Keratinocyte (primary cell): ENCODE data around the gene FTO. TPM values are rescaled to one million over a fixed set of nuclear protein-coding genes. Genes with fewer than 3 reads are reported as not detected.

Experiments
- DNase-seq: peaks from one replicate; pipeline ENCODE4 v3.0.0-alpha.2; 2011; ENCODE audit warnings: low read depth, missing footprints, low spot score
- FAIRE-seq: peaks from 2 replicates; lab custom pipeline; 2011; peaks lifted over from hg19 to GRCh38; lab: Jason Lieb, UNC
- H2AFZ ChIP-seq: 2 replicates; pipeline ENCODE4 v1.6.0; 2012; ENCODE audit warnings: low read length, control low read depth, inconsistent platforms; ENCODE audit not compliant: control insufficient read depth
- H3K27ac ChIP-seq: 2 replicates; pipeline ENCODE4 v1.5.1; 2011; ENCODE audit warnings: low read length; ENCODE audit not compliant: control insufficient read depth, insufficient read depth
- H3K27me3 ChIP-seq: 3 replicates; pipeline ENCODE4 v1.6.0; 2011; ENCODE audit warnings: low read length; ENCODE audit not compliant: control insufficient read depth, insufficient read depth; ENCODE audit errors: extremely low read depth
- H3K36me3 ChIP-seq, 2 experiments: 2 replicates in 1 of 2; 3 replicates in 1 of 2; pipeline ENCODE4 v1.5.1; 2011; ENCODE audit warnings: low read length in 2 of 2, mild to moderate bottlenecking in 1 of 2; ENCODE audit not compliant: control insufficient read depth in 2 of 2, insufficient read depth in 2 of 2; ENCODE audit errors: extremely low read depth in 1 of 2
- H3K4me1 ChIP-seq: 3 replicates; pipeline ENCODE4 v1.5.1; 2011; ENCODE audit warnings: low read length; ENCODE audit not compliant: control insufficient read depth, insufficient read depth; ENCODE audit errors: extremely low read depth
- H3K4me2 ChIP-seq: 3 replicates; pipeline ENCODE4 v1.6.0; 2011; ENCODE audit warnings: low read depth, low read length; ENCODE audit not compliant: control insufficient read depth, insufficient read depth; ENCODE audit errors: extremely low read depth
- H3K4me3 ChIP-seq, 3 experiments: fragments of 200-600 bp in 1 of 3; sonication (generic) in 1 of 3; 2 replicates in 2 of 3; 3 replicates in 1 of 3; pipeline ENCODE4 v1.5.1; 2011 to 2016; ENCODE audit warnings: low read length in 3 of 3, mild to moderate bottlenecking in 3 of 3, control low read depth in 2 of 3, inconsistent platforms in 1 of 3, low read depth in 1 of 3, mixed read lengths in 1 of 3, mixed run types in 1 of 3, moderate library complexity in 1 of 3; ENCODE audit not compliant: control insufficient read depth in 2 of 3, insufficient read depth in 2 of 3; ENCODE audit errors: extremely low read depth in 1 of 3
- H3K79me2 ChIP-seq: 2 replicates; pipeline ENCODE4 v1.6.0; 2012; ENCODE audit warnings: low read length; ENCODE audit not compliant: control insufficient read depth, insufficient read depth
- H3K9ac ChIP-seq: 3 replicates; pipeline ENCODE4 v1.6.0; 2011; ENCODE audit warnings: low read length; ENCODE audit not compliant: control insufficient read depth, insufficient read depth; ENCODE audit errors: extremely low read depth
- H3K9me1 ChIP-seq: 3 replicates; pipeline ENCODE4 v1.6.0; 2011; ENCODE audit warnings: low read length; ENCODE audit not compliant: control insufficient read depth, insufficient read depth; ENCODE audit errors: extremely low read depth
- H3K9me3 ChIP-seq: 2 replicates; pipeline ENCODE4 v1.5.1; 2012; ENCODE audit warnings: low read depth, low read length; ENCODE audit not compliant: control insufficient read depth
- H4K20me1 ChIP-seq: 3 replicates; pipeline ENCODE4 v1.6.0; 2011; ENCODE audit warnings: low read length; ENCODE audit not compliant: control insufficient read depth, insufficient read depth; ENCODE audit errors: extremely low read depth
- EZH2 ChIP-seq: IDR thresholded peaks from one replicate; pipeline ENCODE4 v1.6.1; 2012; ENCODE audit warnings: inconsistent platforms, mild to moderate bottlenecking, low read length, moderate library complexity
- dilution Hi-C: fragments of 300-500 bp; cut with MboI; formaldehyde crosslinking; loops from one replicate; pipeline ENCODE4 v1.7.0; 2020; ENCODE audit warnings: low sequenced_read_pairs; ENCODE audit not compliant: extremely low pct_ligation_motif_present
- polyA plus RNA-seq, 5 experiments: library from polyadenylated mRNA; depleted of rRNA in 3 of 5; stranded (reverse) in 3 of 5; stranded (forward) in 1 of 5; unstranded in 1 of 5; fragments of >200 nt; gene quantifications; 1 replicate in 1 of 5; 2 replicates in 3 of 5; 3 replicates in 1 of 5; pipeline versions ENCODE4 v1.2.1 to v1.2.3, GENCODE V29; 2011 to 2012; ENCODE audit warnings: missing spikeins in 2 of 5, low read depth in 1 of 5, low replicate concordance in 1 of 5
- TF ChIP-seq, protein P1 (sequence below), 3 experiments: IDR thresholded peaks in 1 of 3; conservative IDR thresholded peaks in 1 of 3; optimal IDR thresholded peaks in 1 of 3; 2 replicates in 2 of 3; 3 replicates in 1 of 3; pipeline versions ENCODE3 to v1.5.1; 2011; ENCODE audit warnings: low read length in 3 of 3, mild to moderate bottlenecking in 3 of 3, moderate library complexity in 2 of 3, control low read depth in 1 of 3, inconsistent platforms in 1 of 3; ENCODE audit not compliant: insufficient read depth in 2 of 3; ENCODE audit errors: extremely low read depth in 1 of 3

Gene FTO
- polyA plus RNA-seq, 1 donor (not counting 4 experiments of a cell fraction or from before 2014, with no cell fraction given), result 56.4 TPM

DNA sequence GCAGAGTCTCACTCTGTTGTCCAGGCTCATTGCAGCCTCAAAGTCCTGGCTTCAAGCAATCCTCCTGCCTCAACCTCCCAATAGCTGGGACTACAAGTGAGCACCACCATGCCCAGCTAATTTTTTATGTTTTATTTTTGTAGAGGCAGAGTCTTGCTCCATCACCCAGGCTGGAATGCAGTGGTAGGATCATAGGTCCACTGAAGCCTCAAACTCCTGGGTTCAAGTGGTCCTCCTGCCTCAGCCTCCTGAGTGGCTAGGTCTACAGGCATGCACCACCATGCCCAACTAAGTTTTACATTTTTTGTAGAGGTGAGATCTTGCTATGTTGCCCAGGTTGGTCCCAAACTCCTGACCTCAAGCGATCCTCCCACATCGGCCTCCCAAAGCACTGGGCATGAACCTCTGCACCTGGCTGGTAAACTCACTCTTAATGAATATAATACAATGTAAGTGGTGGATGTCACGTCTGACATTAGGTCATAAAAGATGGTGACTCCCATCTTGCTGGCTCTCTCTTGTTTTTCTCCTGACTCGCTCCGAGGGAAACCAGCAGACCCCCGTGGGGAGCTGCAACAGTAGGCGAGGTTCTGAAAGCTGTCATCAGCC, 456.4 kb downstream of the FTO start:
- DNase-seq, result no peak
- peaks cover 2% of the 10 kb centered on the region for H3K9me3 ChIP-seq
- TF ChIP-seq, protein P1, sequence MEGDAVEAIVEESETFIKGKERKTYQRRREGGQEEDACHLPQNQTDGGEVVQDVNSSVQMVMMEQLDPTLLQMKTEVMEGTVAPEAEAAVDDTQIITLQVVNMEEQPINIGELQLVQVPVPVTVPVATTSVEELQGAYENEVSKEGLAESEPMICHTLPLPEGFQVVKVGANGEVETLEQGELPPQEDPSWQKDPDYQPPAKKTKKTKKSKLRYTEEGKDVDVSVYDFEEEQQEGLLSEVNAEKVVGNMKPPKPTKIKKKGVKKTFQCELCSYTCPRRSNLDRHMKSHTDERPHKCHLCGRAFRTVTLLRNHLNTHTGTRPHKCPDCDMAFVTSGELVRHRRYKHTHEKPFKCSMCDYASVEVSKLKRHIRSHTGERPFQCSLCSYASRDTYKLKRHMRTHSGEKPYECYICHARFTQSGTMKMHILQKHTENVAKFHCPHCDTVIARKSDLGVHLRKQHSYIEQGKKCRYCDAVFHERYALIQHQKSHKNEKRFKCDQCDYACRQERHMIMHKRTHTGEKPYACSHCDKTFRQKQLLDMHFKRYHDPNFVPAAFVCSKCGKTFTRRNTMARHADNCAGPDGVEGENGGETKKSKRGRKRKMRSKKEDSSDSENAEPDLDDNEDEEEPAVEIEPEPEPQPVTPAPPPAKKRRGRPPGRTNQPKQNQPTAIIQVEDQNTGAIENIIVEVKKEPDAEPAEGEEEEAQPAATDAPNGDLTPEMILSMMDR (optimal IDR thresholded peaks at IDR 0.05 in 1 of 3, IDR thresholded peaks at IDR 0.05 in 1 of 3, conservative IDR thresholded peaks at IDR 0.05 in 1 of 3; ENCODE audit: extremely low read depth in 1 of 3, insufficient read depth in 2 of 3, low read length in 3 of 3), result no peak
- TF ChIP-seq EZH2, result no peak
- no peaks in the 10 kb centered on the region for H4K20me1 ChIP-seq
- FAIRE-seq, result no peak
- H3K27me3 ChIP-seq, result no peaks in the 10 kb centered on the region
- no peaks in the 10 kb centered on the region for H3K79me2 ChIP-seq
- no peaks in the 10 kb centered on the region for H3K36me3 ChIP-seq
- H3K9me1 ChIP-seq, result no peaks in the 10 kb centered on the region
- no peak overlapping the region for H3K27ac ChIP-seq
- no peaks in the 10 kb centered on the region for H3K4me1 ChIP-seq
- H2AFZ ChIP-seq, result no peak overlapping the region
- dilution Hi-C loops, result no loop called here
- H3K4me2 ChIP-seq, result no peak overlapping the region
- H3K9ac ChIP-seq, result no peak overlapping the region
- no peak overlapping the region for H3K4me3 ChIP-seq

DNA sequence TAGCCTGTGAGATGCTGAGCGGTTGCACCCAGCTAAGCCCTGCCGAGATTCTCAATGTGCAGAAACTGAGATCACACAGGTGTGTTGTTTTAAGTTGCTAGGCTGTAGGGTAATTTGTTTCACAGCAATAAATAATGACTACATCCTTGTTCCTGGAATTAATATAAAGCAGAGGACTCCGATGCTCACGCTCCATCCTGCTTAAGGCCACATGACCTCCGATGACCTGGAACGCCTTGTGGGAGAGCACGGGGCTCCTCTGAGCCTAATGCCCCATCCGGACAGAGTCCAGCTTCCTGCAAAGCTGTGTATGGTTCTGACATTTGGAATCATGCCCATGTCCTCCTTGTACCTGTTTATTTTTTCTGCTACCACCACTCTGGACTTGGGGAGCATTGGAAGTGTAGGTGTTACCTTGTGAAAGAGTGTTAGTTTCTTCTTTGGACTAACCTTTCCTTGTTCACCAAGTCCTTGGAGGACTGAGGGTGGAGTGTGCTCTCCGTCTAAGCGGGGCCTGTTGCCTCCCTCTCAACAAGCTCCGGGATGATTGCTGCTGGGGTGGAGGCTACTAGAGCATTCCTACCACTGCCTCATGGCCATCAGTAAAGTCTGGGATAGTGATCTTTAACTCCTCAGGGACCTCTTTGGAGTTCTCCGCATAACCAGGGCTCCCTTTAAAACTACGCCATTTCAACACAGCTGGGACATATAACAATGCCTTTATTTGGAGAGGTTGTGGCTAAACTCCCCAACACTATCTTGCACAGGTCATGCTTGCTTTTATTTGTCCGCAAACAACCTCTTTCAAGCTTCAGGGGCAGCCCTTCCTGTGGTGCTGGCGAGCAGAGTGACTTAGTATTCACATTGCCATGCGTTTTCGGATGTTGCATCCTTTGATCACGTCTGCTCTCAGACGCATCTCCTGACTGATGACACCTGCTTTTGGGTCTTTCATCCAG, 457.3 kb downstream of the FTO start:
- Histone ChIP-seq H3K79me2 (no peaks in the 10 kb centered on the region), H2AFZ (no peak overlapping the region), H3K9me1 (no peaks in the 10 kb centered on the region), H3K9me3 (peaks cover 2% of the 10 kb centered on the region), H3K4me3 (no peak overlapping the region), H3K4me1 (no peaks in the 10 kb centered on the region), H3K27ac (no peak overlapping the region), H3K4me2 (no peak overlapping the region), H3K27me3 (no peaks in the 10 kb centered on the region), H3K36me3 (no peaks in the 10 kb centered on the region), H3K9ac (no peak overlapping the region), H4K20me1 (no peaks in the 10 kb centered on the region)
- DNase-seq (no peak), FAIRE-seq (no peak)
- no peak for TF ChIP-seq EZH2
- TF ChIP-seq, protein P1 (optimal IDR thresholded peaks at IDR 0.05 in 1 of 3, IDR thresholded peaks at IDR 0.05 in 1 of 3, conservative IDR thresholded peaks at IDR 0.05 in 1 of 3; ENCODE audit: extremely low read depth in 1 of 3, insufficient read depth in 2 of 3, low read length in 3 of 3), result no peak
- dilution Hi-C loops, result no loop called here
